H9 (cell line): ENCODE results near the gene WDR4. TPM values are rescaled to one million over a fixed set of nuclear protein-coding genes. Genes with fewer than 3 reads are reported as not detected.

Experiments
- DNase-seq: peaks from one replicate; pipeline ENCODE4 v3.0.0-alpha.2; 2017
- H2AFZ ChIP-seq: one replicate; pipeline ENCODE4 v1.6.1; 2013; ENCODE audit warnings: mild to moderate bottlenecking, low read length, control low read depth, moderate library complexity
- H2AK5ac ChIP-seq: 2 replicates; pipeline ENCODE4 v1.6.1; 2013; ENCODE audit warnings: low read length, control low read depth, mixed read lengths; ENCODE audit not compliant: insufficient read length
- H2BK120ac ChIP-seq: one replicate; pipeline ENCODE4 v1.6.1; 2013; ENCODE audit warnings: low read depth, mild to moderate bottlenecking, low read length, control low read depth, inconsistent platforms; ENCODE audit not compliant: poor library complexity, severe bottlenecking
- H2BK12ac ChIP-seq: 2 replicates; pipeline ENCODE4 v1.6.1; 2013; ENCODE audit warnings: low read length, control low read depth, mixed read lengths, low read depth; ENCODE audit not compliant: insufficient read length
- H2BK15ac ChIP-seq: 2 replicates; pipeline ENCODE4 v1.6.1; 2013; ENCODE audit warnings: low read depth, low read length, control low read depth
- H2BK20ac ChIP-seq: one replicate; pipeline ENCODE4 v1.6.1; 2013; ENCODE audit warnings: low read depth, mild to moderate bottlenecking, low read length, control low read depth, inconsistent platforms; ENCODE audit not compliant: poor library complexity, severe bottlenecking
- H2BK5ac ChIP-seq: 2 replicates; pipeline ENCODE4 v1.6.1; 2013; ENCODE audit warnings: low read length, control low read depth, mixed read lengths; ENCODE audit not compliant: insufficient read length
- H3K14ac ChIP-seq: 2 replicates; pipeline ENCODE4 v1.6.1; 2013; ENCODE audit warnings: low read length, control low read depth; ENCODE audit not compliant: insufficient read depth
- H3K18ac ChIP-seq: 2 replicates; pipeline ENCODE4 v1.6.1; 2013; ENCODE audit warnings: low read depth, mild to moderate bottlenecking, mixed read lengths, low read length, control low read depth; ENCODE audit not compliant: insufficient read length
- H3K23ac ChIP-seq: 2 replicates; pipeline ENCODE4 v1.6.1; 2013; ENCODE audit warnings: low read length, control low read depth, mixed read lengths, low read depth; ENCODE audit not compliant: insufficient read length
- H3K23me2 ChIP-seq: 2 replicates; pipeline ENCODE4 v1.6.1; 2013; ENCODE audit warnings: low read depth, mild to moderate bottlenecking, mixed read lengths, low read length, control low read depth; ENCODE audit not compliant: insufficient read length, poor library complexity, severe bottlenecking
- H3K27ac ChIP-seq: 2 replicates; pipeline ENCODE4 v1.5.1; 2013; ENCODE audit warnings: low read length, control low read depth, mixed read lengths, low read depth; ENCODE audit not compliant: insufficient read length
- H3K27me3 ChIP-seq: 2 replicates; pipeline ENCODE4 v1.6.1; 2013; ENCODE audit warnings: low read length, control low read depth, inconsistent platforms; ENCODE audit not compliant: insufficient read depth
- H3K4ac ChIP-seq: 2 replicates; pipeline ENCODE4 v1.6.1; 2013; ENCODE audit warnings: low read depth, mild to moderate bottlenecking, control low read depth, inconsistent platforms, low read length, moderate library complexity
- H3K4me1 ChIP-seq: 2 replicates; pipeline ENCODE4 v1.6.1; 2013; ENCODE audit warnings: low read length, control low read depth, inconsistent platforms; ENCODE audit not compliant: insufficient read depth
- H3K4me2 ChIP-seq: 2 replicates; pipeline ENCODE4 v1.6.1; 2013; ENCODE audit warnings: low read length, control low read depth, mixed read lengths; ENCODE audit not compliant: insufficient read length, insufficient read depth
- H3K56ac ChIP-seq: 2 replicates; pipeline ENCODE4 v1.6.1; 2013; ENCODE audit warnings: low read depth, mild to moderate bottlenecking, mixed read lengths, low read length, control low read depth; ENCODE audit not compliant: insufficient read length
- H3K79me1 ChIP-seq: 2 replicates; pipeline ENCODE4 v1.6.1; 2013; ENCODE audit warnings: low read depth, mild to moderate bottlenecking, moderate library complexity, low read length, control low read depth, inconsistent platforms; ENCODE audit not compliant: insufficient read depth, poor library complexity, severe bottlenecking
- H3K79me2 ChIP-seq: 2 replicates; pipeline ENCODE4 v1.6.1; 2013; ENCODE audit warnings: low read length, control low read depth, inconsistent platforms; ENCODE audit not compliant: insufficient read depth
- H3K9ac ChIP-seq: 2 replicates; pipeline ENCODE4 v1.6.1; 2013; ENCODE audit warnings: low read length, control low read depth, mixed read lengths; ENCODE audit not compliant: insufficient read length; ENCODE audit errors: extremely low read depth
- H3K9me3 ChIP-seq: one replicate; pipeline ENCODE4 v1.6.1; 2013; ENCODE audit warnings: low read depth, low read length, inconsistent platforms; ENCODE audit not compliant: control insufficient read depth
- H3T11ph ChIP-seq: one replicate; pipeline ENCODE4 v1.6.1; 2013; ENCODE audit warnings: mild to moderate bottlenecking, low read length, control low read depth, inconsistent platforms
- H4K20me1 ChIP-seq: one replicate; pipeline ENCODE4 v1.6.1; 2013; ENCODE audit not compliant: control insufficient read depth, insufficient read length, insufficient read depth
- H4K5ac ChIP-seq: 2 replicates; pipeline ENCODE4 v1.6.1; 2013; ENCODE audit warnings: low read depth, mild to moderate bottlenecking, mixed read lengths, low read length, control low read depth; ENCODE audit not compliant: insufficient read length
- H4K8ac ChIP-seq: replicated peaks from 2 replicates; pipeline ENCODE4 v1.6.1; 2013; ENCODE audit warnings: low read length, control low read depth, mixed read lengths, low read depth; ENCODE audit not compliant: insufficient read length
- H4K91ac ChIP-seq: 2 replicates; pipeline ENCODE4 v1.6.1; 2013; ENCODE audit warnings: low read depth, mild to moderate bottlenecking, moderate library complexity, mixed read lengths, low read length, control low read depth; ENCODE audit not compliant: insufficient read length
- H3K27ac Mint-ChIP-seq, 3 experiments: 2 replicates in 2 of 3; 3 replicates in 1 of 3; pipeline ENCODE4 v1.8.0; 2020 to 2021; ENCODE audit warnings: mixed read lengths in 3 of 3, mild to moderate bottlenecking in 1 of 3, moderate library complexity in 1 of 3
- H3K27me3 Mint-ChIP-seq: 2 replicates; pipeline ENCODE4 v1.8.0; 2021; ENCODE audit warnings: low read depth, mild to moderate bottlenecking, moderate library complexity, mixed read lengths
- H3K36me3 Mint-ChIP-seq, 3 experiments: 2 replicates in 2 of 3; 3 replicates in 1 of 3; pipeline ENCODE4 v1.8.0; 2020 to 2021; ENCODE audit warnings: low read depth in 3 of 3, mixed read lengths in 3 of 3; ENCODE audit not compliant: insufficient read depth in 1 of 3
- H3K4me1 Mint-ChIP-seq, 2 experiments: 2 replicates each; pipeline ENCODE4 v1.8.0; 2020; ENCODE audit warnings: mixed read lengths in 2 of 2
- H3K4me3 Mint-ChIP-seq, 2 experiments: 2 replicates in 1 of 2; 3 replicates in 1 of 2; pipeline ENCODE4 v1.8.0; 2020 to 2021; ENCODE audit warnings: mild to moderate bottlenecking in 2 of 2, mixed read lengths in 2 of 2, moderate library complexity in 1 of 2
- H3K9me3 Mint-ChIP-seq, 2 experiments: 2 replicates in 1 of 2; 3 replicates in 1 of 2; pipeline ENCODE4 v1.8.0; 2020; ENCODE audit warnings: mild to moderate bottlenecking in 2 of 2, mixed read lengths in 2 of 2, moderate library complexity in 1 of 2
- CTCF ChIP-seq: fragments of 200-600 bp; sonication (generic); conservative IDR thresholded peaks from 3 replicates; pipeline ENCODE4 v1.8.0; 2021; ENCODE audit warnings: antibody characterized with exemption, mild to moderate bottlenecking
- WGBS: extraction: QIAGEN DNeasy Blood & Tissue Kit; methylation state at CpG from one replicate; pipeline ENCODE4 v1.1.7; 2013; ENCODE audit warnings: missing lambda C conversion rate, low lambda C conversion rate, mixed read lengths; ENCODE audit not compliant: insufficient read length; ENCODE audit errors: extremely low coverage; 5-methylcytosine and 5-hydroxymethylcytosine counted together
- total RNA-seq: library from RNA; stranded (reverse); gene quantifications from 2 replicates; pipeline ENCODE4 v1.2.1, GENCODE V29; 2021

The WDR4 gene
- total RNA-seq, 1 experiment from 2014 or later: 54.4 TPM

GRCh38 chr21:42811960-42812359, 67.4 kb downstream of the WDR4 start:
- Histone ChIP-seq H3K9me3 (peaks cover 22% of the 10 kb centered on the region), H2BK5ac (no peak overlapping the region), H3K27ac (no peak overlapping the region), H2BK20ac (no peak overlapping the region), H3K4me1 (peaks cover 4% of the 10 kb centered on the region; the same call in 1 of the 2 replicates), H2BK15ac (no peak overlapping the region), H3K27me3 (no peaks in the 10 kb centered on the region), H4K20me1 (no peaks in the 10 kb centered on the region), H3K56ac (no peak overlapping the region), H3K23ac (no peak overlapping the region), H4K8ac (no peak overlapping the region), H2BK120ac (no peak overlapping the region), H4K5ac (no peak overlapping the region), H3T11ph (no peak overlapping the region), H3K14ac (no peak overlapping the region), H3K4me2 (no peak overlapping the region), H3K9ac (no peak overlapping the region), H3K23me2 (no peaks in the 10 kb centered on the region), H3K18ac (no peak overlapping the region), H2AK5ac (no peak overlapping the region), H3K79me1 (no peaks in the 10 kb centered on the region), H3K4ac (no peak overlapping the region), H4K91ac (no peak overlapping the region), H2BK12ac (no peak overlapping the region), H3K79me2 (no peaks in the 10 kb centered on the region), H2AFZ (no peak overlapping the region)
- DNase-seq: no peak
- H3K27me3 Mint-ChIP-seq: no peaks in the 10 kb centered on the region; the same call in none of the 2 replicates
- H3K4me1 Mint-ChIP-seq: peaks cover 6 to 42% of the 10 kb centered on the region in 2 experiments
- peaks cover 28 to 34% of the 10 kb centered on the region in 2 experiments for H3K9me3 Mint-ChIP-seq
- H3K27ac Mint-ChIP-seq: no peak overlapping the region
- no CpG with 5 or more reads among the region's 6 CpGs for WGBS
- H3K36me3 Mint-ChIP-seq: peaks cover 7 to 17% (median 16%) of the 10 kb centered on the region in 3 experiments
- no peak overlapping the region for H3K4me3 Mint-ChIP-seq
- TF ChIP-seq CTCF: no peak
